Nucleus accumbens (tissue), 56 donors: ENCODE results near the gene UQCRH.
"Not testable (repeated sequence)": the region's sequence is repeated elsewhere in the genome, so short reads cannot be mapped to it uniquely, and the experiment has no call there.

ENCODE experiments used
- DNase-seq, 56 donors: peaks; one replicate each; lab custom pipeline; 2025; lab: John Stamatoyannopoulos, UW

The UQCRH gene

GRCh38 chr1:46298387-46298786 lies 5.1 kb upstream of the UQCRH start:
- DNase-seq, result no peak

GRCh38 chr1:46300673-46301405 lies 2.7 kb upstream of the UQCRH start:
- DNase-seq, result no peak

- DNase-seq, result peak in 5 of 56 donors; percentile 14 to 52 (median 46)
Observed at GRCh38 chr1:46301406-46301807, 2.1 kb upstream of the UQCRH start.

GRCh38 chr1:46301808-46302640 lies 1.5 kb upstream of the UQCRH start:
- peak in 44 of 56 donors; percentile 5 to 73 (median 50) for DNase-seq

- peak in 19 of 56 donors; percentile 33 to 73 (median 53) for DNase-seq
Observed at GRCh38 chr1:46302641-46303037, 859 bp upstream of the UQCRH start.

GRCh38 chr1:46303872-46304326 lies 401 bp downstream of the UQCRH start:
- DNase-seq, result peak in 2 of 56 donors; percentile 22 to 40

- no peak for DNase-seq
Observed at GRCh38 chr1:46306159-46306530, 2.6 kb downstream of the UQCRH start.

GRCh38 chr1:46309401-46310159 lies 6.1 kb downstream of the UQCRH start:
- no peak for DNase-seq

GRCh38 chr1:46310321-46310720 lies 6.8 kb downstream of the UQCRH start:
- no peak for DNase-seq

GRCh38 chr1:46315669-46316403 lies 12.3 kb downstream of the UQCRH start:
- no peak for DNase-seq

GRCh38 chr1:46317323-46317722 lies 13.8 kb downstream of the UQCRH start:
- DNase-seq, result no peak

- DNase-seq, result not testable (repeated sequence)
Observed at GRCh38 chr1:46319301-46319700, 15.8 kb downstream of the UQCRH start.

GRCh38 chr1:46319960-46320914 lies 16.7 kb downstream of the UQCRH start:
- DNase-seq, result not testable (repeated sequence)

- DNase-seq, result not testable (repeated sequence)
Observed at GRCh38 chr1:46322191-46322590, 18.7 kb downstream of the UQCRH start.

GRCh38 chr1:46325285-46326076 lies 22.0 kb downstream of the UQCRH start:
- DNase-seq, result not testable (repeated sequence)

- not testable (repeated sequence) for DNase-seq
Observed at GRCh38 chr1:46328182-46328581, 24.7 kb downstream of the UQCRH start.

GRCh38 chr1:46329807-46330206 lies 26.3 kb downstream of the UQCRH start:
- DNase-seq, result not testable (repeated sequence)

- DNase-seq, result not testable (repeated sequence)
Observed at GRCh38 chr1:46330381-46330780, 26.9 kb downstream of the UQCRH start.
